HG03095 (cell line): ENCODE results near the gene KMT5B.
A peak's percentile ranks its signal among the peaks of the same experiment; 100 is the strongest.

Experiments
- ATAC-seq: cut with Tn5 transposase; IDR thresholded peaks from one replicate; pipeline ENCODE4 v1.9.1; 2021; ENCODE audit warnings: moderate library complexity; ENCODE audit not compliant: unreplicated experiment

KMT5B gene

DNA sequence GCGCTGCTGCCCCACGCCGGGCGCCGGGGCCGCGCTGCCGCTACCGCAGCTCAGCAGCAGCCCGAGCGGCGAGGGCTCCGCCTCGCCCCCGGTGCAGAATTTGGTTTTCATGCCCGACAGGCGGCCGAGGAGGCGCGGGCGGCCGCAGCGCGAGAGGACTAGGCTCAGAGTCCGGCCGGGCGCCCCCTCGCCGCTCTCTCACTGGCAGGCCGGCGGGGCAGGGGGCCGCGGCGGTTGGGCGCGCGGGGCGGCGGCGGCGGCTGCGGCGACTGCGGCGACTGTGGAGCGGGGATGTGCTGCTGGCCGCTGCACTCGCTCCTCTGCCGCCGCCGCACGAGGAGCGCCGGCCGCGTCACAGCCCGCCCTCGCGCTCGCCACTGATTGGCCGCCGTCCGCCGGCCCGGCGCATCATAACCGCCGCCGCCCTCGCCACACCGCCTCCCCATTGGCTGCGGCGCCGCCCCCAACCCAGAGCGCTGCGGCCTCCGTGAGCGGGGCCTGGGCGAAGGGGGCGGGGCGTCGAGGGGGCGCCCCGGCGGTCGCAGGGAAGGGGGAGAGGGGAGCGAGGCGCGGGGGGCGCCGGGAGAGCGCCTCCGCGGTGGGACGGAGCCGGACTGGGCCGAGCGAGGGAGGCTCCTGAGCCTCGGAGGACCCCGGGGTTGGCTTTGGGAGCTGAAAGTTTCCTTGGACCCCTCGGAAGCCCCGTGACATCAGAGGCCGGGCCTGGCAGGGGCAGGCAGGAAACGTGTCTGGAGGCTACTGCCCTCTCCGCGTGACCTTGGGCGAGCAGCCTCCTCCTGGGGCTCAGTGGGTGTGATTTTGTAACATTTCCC, 91.8 kb downstream of the KMT5B start, which contains the start of gene CHKA:
CHKA (minus strand) TSS at position 322 of the 833 bp plus-strand sequence; CDS start at position 111, 211 bp downstream.
- ATAC-seq: peak; percentile 76

DNA sequence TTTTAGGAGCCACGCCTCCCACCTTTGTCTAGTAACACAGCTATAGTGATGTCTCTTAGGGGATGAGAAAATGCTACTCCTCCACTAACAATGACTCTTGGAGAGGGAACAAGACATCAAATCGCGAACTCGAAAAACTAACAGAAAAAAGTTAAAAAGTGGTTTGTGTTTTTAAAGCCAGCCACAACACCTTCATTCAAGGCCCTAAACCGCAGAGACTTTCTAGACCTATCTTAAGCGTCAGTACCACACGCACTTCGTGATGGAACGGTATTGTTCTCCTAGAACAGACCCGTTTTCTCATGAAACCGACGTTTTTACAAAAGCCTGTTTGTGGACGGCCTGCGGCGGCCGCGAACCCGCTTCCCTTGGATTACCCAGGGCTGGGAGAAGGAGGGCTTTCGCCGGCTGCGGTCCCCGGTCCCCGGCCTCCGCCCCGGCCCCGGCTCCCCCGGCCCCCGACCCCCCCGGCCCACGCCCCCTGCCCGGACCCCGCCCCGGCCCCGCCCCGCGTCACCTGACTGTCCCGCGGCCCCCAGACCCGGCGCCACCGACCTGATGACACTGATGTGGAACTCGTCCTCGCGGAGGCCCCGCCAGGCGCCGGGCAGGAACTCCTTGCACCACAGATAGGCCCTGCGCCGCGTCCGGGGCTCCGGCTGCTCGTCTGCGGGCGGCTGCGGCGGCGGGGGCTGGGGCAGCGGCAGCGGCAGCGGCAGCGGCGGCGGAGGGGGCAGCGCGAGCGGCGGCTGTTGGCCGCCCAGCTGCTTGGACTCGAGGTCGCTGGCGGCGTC, 92.6 kb downstream of the KMT5B start:
- peak; percentile 10 for ATAC-seq

- ATAC-seq: peak; percentile 34
Measured at GRCh38 chr11:68118706-68119448, 94.2 kb downstream of the KMT5B start.

- no peak for ATAC-seq
Measured at GRCh38 chr11:68117853-68118470, 95.1 kb downstream of the KMT5B start.

DNA sequence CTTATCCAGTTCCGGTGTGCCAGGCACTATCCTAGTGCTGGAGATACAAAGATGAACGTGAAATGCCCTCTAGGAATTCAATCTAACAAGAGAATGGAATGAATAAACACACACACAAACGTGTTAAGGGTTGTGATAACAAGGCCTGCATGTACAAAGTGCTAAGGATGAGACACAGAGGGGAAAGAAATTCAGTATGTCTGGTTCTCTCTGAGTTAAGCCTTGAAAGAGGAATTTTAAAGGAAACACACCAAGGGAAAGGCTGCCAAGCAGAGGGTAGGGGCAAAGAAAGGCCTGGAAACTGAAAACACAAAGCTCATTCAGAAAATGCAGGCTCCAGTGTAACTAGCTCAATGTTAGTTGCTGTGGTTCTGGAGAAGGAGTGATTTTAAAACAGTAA, 96.1 kb downstream of the KMT5B start:
- no peak for ATAC-seq

- no peak for ATAC-seq
Measured at GRCh38 chr11:68116126-68116525, 97.0 kb downstream of the KMT5B start.

GRCh38 chr11:68115285-68115684, 97.8 kb downstream of the KMT5B start:
- ATAC-seq: no peak

DNA sequence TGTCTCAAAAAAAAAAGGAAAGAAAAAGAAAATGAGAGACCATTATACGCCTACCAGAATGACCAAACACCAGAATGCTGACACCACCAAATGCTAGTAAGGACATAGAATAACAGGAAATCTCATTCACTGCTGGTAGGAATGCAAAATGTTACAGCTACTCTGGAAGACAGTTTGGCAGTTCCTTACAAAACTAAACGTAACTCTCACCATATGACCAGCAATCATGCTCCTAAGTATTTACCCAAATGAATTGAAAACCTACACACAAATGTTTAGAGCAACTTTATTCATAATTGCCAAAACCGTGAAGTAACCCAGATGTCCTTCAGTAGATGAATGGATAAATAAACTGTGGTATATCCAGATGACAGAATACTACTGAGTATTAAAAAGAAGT, 99.1 kb downstream of the KMT5B start:
- no peak for ATAC-seq

- no peak for ATAC-seq
Measured at GRCh38 chr11:68107689-68108088, 105.4 kb downstream of the KMT5B start.

DNA sequence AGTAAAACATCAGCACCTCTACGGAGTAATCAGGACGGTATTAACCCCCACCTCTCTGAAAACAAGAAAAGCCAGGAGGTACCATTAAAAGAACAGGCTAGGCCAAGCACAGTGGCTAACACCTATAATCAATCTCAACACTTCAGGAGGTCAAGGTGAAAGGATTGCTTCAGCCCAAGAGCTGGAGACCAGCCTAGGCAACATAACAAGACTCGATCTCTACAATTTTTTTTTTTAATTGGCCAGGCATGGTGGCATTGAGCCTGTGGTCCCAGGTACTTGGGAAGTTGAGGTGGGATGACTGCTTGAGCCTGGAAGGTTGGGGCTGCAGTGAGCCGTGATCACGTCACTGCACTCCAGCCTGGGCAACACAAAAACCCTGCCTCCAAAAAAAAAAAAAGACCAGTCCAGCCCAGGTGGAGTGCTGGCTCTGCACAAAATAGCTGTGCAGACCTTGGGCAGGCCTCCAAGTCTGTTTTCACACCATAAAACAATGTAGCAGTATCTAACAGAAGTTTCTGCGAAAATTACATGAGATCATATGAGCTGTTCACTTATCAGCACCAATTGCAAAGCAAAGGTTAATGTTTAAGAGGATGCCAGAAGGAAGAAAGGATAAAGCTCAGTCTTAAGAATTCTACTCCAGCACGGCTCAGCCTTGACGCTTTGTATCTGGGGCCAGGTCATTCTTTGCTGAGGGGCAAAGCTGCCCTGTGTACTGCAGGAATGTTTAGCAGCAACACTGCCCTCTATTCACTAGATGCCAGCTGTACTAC, 106.7 kb downstream of the KMT5B start:
- no peak for ATAC-seq
